ENCODE measurements around the gene PCDHGA4.
"Not testable (repeated sequence)": the region's sequence is repeated elsewhere in the genome, so short reads cannot be mapped to it uniquely, and the experiment has no call there.

Gene PCDHGA4

DNA sequence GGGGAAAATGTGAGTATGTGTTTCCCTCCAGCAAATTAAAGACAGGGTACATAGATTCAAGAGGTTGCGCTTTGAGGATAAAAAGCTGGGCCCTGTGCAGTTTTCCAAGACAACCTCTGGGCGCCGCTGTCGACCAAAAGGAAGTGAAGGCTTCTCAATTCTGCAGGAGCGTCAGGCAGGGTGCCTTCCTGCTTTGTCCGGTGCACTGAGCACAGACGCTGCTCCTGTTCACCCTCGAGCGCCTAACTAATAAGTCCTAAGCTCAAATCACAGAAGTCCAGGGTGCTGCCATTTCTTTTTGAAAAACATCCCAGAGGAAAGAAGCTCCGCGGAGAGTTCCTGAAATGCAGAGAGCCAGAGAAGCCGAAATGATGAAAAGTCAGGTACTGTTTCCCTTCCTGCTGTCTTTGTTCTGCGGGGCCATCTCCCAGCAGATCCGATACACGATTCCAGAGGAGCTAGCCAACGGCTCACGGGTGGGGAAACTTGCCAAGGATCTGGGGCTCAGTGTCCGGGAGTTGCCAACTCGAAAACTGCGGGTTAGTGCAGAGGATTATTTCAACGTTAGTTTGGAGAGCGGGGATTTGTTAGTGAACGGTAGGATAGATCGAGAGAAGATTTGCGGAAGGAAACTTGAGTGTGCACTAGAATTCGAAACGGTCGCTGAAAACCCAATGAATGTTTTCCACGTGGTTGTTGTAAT is 4.8 kb upstream of the PCDHGA4 start, which contains the start of gene PCDHGB1:
PCDHGB1 (plus strand) TSS at position 183 of the 703 bp plus-strand sequence; CDS start at position 345, 162 bp downstream.
- peak in 2 of 6 experiments; percentile 17 to 18 for DNase-seq

DNA sequence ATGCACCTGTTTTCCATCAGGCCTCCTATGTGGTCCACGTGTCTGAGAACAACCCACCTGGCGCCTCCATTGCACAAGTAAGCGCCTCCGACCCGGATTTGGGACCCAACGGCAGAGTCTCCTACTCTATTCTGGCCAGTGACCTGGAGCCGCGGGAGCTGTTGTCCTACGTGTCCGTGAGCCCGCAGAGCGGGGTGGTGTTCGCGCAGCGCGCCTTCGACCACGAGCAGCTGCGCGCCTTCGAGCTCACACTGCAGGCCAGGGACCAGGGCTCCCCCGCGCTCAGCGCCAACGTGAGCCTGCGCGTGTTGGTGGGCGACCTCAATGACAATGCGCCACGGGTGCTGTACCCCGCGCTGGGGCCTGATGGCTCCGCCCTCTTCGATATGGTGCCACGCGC is 3.2 kb upstream of the PCDHGA4 start:
- DNase-seq, result no peak

DNA sequence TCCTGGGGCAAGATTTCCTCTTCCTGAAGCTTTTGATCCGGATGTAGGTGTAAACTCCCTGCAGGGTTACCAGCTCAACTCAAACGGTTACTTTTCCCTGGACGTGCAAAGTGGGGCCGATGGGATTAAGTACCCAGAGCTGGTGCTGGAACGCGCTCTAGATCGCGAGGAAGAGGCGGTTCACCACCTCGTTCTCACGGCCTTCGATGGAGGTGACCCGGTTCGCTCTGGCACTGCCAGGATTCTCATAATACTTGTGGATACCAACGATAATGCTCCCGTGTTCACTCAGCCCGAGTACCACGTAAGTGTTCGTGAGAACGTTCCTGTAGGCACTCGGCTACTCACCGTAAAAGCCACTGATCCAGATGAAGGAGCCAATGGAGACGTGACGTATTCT is 820 bp downstream of the PCDHGA4 start:
- no peak for DNase-seq

DNA sequence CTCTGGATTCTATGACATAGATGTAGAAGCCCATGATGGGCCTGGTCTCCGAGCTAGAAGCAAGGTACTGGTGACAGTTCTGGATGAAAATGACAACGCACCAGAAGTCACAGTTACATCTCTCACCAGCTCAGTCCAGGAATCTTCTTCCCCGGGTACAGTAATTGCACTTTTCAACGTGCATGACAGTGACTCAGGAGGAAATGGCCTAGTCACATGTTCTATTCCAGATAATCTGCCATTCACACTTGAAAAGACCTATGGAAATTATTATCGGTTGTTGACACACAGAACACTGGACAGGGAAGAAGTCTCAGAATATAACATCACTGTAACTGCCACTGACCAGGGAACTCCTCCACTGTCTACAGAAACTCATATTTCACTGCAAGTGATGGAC is 1.3 kb downstream of the PCDHGA4 start:
- DNase-seq, result no peak

DNA sequence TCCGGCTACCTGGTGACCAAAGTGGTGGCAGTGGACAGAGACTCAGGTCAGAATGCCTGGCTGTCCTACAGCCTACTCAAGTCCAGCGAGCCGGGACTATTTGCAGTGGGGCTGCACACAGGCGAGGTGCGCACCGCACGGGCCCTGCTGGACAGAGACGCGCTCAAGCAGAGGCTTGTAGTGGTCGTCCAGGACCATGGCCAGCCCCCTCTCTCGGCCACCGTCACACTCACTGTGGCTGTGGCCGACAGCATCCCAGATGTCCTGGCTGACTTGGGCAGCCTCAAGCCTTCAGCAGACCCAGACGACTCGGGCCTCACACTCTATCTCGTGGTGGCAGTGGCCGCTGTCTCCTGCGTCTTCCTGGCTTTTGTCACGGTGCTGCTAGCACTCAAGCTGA is 2.1 kb downstream of the PCDHGA4 start:
- DNase-seq, result no peak

DNA sequence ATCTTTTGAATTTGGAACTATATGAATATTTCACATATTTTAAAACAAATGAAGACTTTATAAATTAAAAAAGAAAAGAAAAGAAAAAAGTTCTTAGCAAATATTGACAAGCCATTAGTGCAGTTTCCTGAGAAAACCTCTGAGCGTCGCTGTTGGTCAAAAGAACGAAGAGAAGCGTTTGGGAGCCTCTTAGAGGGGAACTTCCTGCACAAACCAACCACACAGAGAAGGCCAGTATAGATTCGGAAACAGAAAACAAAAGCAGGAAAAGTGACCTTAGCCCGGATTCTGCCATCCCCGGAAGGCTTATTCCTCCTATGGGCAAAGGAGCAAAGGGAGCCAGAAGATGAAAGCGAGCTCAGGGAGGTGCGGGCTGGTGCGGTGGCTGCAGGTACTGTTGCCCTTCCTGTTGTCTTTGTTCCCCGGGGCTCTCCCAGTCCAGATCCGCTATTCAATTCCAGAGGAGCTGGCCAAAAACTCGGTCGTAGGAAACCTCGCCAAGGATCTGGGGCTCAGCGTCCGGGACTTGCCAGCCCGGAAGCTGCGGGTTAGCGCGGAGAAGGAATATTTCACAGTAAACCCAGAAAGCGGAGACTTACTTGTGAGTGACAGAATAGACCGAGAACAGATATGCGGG is 5.1 kb downstream of the PCDHGA4 start, which contains the start of gene PCDHGB2:
PCDHGB2 (plus strand) TSS at position 205 of the 637 bp plus-strand sequence; CDS start at position 347, 142 bp downstream.
- DNase-seq, result no peak

DNA sequence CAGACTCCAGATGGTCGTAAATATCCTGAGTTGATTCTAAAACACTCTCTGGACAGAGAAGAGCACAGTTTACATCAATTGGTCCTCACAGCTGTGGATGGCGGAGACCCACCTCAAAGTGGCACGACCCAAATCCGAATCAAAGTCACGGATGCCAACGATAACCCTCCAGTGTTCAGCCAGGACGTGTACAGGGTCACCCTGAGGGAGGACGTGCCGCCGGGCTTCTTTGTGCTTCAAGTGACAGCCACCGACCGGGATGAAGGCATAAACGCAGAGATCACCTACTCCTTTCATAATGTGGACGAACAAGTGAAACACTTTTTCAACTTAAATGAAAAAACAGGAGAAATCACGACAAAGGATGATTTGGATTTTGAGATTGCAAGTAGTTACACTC is 5.9 kb downstream of the PCDHGA4 start:
- DNase-seq, result no peak

DNA sequence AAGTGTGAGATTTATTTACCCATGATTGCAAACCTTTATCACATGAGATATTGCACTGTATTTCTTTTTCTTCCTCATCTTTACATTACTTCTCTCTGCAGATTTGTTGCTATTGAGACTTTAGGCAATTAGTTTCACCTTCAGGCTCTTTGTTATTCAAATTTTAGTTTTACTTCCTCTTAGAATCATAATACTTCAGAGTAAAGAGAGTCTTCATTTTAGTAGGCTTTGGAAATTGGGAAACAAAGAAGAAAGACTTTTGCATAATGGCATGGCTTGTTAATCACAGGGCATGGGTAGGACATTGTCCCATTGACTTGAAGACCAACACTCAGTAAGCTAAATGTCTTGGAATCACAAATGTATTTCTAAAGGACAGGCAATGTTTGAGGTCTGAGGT is 7.9 kb downstream of the PCDHGA4 start:
- DNase-seq, result no peak

DNA sequence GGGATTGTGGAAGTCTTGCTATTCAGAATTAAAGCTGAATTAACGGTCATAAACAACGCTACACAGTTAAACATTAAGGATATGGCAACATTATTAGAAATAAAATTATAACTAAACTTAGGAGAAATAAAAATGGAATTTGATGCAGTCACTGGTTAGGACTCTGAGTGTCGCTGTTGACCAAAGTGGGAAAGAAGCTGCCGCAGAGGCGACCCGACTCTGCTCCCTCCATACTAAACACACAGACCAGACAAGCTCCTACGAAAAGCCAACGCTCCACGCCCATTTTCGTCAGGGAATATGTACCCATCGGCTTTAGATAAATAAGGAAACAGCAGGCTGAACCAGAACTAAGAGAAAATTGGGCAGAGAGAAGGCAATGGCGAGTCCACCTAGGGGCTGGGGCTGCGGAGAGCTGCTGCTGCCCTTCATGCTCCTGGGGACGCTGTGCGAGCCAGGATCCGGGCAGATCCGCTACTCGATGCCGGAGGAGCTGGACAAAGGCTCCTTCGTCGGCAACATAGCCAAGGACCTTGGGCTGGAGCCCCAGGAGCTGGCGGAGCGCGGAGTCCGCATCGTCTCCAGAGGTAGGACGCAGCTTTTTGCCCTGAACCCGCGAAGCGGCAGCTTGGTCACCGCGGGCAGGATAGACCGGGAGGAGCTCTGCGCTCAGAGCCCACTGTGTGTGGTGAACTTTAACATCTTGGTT is 9.3 kb downstream of the PCDHGA4 start, which contains the start of gene PCDHGA5:
PCDHGA5 (plus strand) TSS at position 211 of the 709 bp plus-strand sequence; CDS start at position 380, 169 bp downstream.
- no peak for DNase-seq

DNA sequence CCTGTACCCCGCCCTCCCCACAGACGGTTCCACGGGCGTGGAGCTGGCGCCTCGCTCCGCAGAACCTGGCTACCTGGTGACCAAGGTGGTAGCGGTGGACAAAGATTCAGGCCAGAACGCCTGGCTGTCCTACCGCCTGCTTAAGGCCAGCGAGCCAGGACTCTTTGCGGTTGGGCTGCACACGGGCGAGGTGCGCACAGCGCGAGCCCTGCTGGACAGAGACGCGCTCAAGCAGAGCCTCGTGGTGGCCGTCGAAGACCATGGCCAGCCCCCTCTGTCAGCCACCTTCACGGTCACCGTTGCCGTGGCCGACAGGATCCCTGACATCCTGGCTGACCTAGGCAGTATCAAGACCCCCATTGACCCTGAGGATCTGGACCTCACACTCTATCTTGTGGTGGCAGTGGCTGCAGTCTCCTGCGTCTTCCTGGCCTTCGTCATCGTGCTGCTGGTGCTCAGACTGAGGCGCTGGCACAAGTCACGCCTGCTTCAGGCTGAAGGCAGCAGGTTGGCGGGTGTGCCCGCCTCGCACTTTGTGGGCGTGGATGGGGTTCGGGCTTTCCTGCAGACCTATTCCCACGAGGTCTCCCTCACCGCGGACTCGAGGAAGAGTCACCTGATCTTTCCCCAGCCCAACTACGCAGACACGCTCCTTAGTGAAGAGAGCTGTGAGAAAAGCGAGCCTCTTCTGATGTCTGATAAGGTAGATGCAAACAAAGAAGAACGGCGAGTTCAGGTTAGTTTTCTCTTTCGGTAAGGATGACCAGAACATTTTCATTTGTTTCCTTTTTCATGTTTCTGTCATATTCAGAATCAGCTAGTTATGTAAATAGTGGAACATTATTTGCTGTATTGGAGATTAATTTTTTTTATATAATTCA is 11.4 kb downstream of the PCDHGA4 start:
- DNase-seq, result no peak

DNA sequence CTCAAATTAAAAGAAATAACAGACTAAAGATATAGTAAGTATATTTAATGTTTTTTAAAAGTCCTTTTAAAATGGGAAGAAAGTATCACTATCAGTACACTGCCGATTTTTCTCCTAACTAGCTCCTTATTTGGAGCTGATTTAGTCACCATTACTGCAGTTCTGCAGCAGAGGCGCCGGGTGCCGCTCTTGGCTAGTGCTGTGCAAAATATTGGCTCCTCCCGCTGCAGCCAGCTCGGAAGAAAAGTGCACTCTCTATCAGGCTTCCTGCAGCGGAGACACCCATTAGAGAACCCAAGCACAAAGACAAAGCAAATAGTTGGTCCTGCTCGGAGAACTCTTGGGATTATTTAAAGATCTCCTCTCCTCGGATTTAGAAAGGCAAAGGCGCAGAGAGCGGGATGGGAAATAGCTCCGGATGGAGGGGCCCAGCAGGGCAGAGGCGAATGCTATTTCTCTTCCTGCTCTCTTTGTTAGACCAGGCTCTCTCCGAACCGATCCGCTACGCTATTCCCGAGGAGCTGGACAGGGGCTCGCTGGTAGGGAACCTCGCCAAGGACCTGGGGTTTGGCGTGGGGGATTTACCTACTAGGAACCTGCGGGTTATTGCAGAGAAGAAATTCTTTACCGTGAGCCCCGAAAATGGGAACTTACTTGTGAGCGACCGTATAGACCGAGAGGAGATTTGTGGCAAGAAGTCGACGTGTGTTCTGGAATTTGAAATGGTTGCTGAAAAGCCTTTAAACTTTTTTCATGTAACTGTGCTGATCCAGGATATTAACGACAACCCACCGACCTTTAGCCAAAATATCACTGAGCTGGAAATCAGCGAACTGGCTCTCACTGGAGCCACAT is 15.4 kb downstream of the PCDHGA4 start, which contains the start of gene PCDHGB3:
PCDHGB3 (plus strand) TSS at position 249 of the 855 bp plus-strand sequence; CDS start at position 402, 153 bp downstream.
- peak in 3 of 6 experiments; percentile 15 to 31 (median 21) for DNase-seq

DNA sequence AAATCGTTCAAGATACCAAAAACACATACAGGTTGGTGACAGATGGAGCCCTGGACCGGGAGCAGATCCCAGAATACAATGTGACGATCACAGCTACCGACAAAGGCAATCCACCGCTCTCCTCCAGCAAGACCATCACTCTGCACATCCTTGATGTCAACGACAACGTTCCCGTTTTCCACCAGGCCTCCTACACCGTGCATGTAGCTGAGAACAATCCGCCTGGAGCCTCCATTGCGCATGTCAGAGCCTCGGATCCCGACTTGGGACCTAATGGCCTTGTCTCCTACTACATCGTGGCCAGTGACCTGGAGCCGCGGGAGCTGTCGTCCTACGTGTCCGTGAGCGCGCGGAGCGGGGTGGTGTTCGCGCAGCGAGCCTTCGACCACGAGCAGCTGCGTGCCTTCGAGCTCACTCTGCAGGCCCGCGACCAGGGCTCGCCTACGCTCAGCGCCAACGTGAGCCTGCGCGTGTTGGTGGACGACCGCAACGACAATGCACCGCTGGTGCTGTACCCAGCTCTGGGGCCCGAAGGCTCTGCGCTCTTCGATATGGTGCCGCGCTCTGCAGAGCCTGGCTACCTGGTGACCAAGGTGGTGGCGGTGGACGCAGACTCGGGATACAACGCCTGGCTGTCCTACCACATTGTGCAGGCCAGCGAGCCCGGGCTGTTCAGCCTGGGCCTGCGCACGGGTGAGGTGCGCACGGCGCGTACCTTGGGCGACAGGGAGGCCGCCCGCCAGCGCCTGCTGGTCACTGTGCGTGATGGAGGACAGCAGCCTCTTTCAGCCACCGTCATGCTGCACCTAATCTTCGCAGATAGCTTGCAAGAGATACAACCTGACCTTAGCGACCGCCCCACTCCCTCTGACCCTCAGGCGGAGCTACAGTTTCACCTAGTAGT is 17.0 kb downstream of the PCDHGA4 start:
- DNase-seq, result no peak

DNA sequence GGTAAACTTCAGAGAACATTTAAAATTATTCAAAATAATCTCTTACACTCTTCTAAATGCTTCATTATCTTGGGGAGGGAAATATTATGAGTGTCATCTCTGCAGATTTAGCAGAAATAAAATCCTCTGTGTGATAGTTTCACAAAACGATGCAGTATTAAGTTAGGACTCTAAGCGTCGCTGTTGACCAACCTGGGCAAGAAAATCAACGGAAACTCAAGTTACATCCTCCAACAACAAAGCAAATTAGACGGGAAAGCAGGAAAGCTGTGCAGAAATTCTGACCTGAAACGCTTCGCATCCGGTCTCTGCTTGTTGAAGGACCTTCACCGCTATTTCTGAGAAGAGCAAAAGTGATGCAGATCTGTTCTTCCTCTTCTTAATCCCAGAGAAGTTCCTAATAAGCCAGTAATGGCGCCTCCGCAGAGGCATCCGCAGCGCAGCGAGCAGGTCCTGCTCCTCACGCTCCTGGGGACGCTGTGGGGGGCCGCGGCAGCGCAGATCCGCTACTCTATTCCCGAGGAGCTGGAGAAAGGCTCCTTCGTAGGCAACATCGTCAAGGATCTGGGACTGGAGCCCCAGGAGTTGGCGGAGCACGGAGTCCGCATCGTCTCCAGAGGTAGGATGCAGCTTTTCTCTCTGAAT is 19.0 kb downstream of the PCDHGA4 start, which contains the start of gene PCDHGA6:
PCDHGA6 (plus strand) TSS at position 219 of the 645 bp plus-strand sequence; CDS start at position 412, 193 bp downstream.
- no peak for DNase-seq

DNA sequence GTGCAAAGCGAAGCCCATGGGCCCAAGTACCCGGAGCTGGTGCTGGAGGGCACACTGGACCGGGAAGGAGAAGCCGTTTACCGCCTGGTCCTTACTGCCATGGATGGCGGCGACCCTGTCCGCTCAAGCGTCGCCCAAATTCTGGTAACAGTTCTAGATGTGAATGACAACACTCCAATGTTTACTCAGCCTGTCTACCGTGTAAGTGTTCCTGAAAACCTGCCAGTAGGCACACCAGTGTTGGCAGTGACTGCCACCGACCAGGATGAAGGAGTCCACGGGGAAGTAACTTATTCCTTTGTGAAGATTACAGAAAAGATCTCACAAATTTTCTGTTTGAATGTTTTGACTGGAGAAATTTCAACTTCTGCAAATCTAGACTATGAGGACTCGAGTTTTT is 19.8 kb downstream of the PCDHGA4 start:
- no peak for DNase-seq

DNA sequence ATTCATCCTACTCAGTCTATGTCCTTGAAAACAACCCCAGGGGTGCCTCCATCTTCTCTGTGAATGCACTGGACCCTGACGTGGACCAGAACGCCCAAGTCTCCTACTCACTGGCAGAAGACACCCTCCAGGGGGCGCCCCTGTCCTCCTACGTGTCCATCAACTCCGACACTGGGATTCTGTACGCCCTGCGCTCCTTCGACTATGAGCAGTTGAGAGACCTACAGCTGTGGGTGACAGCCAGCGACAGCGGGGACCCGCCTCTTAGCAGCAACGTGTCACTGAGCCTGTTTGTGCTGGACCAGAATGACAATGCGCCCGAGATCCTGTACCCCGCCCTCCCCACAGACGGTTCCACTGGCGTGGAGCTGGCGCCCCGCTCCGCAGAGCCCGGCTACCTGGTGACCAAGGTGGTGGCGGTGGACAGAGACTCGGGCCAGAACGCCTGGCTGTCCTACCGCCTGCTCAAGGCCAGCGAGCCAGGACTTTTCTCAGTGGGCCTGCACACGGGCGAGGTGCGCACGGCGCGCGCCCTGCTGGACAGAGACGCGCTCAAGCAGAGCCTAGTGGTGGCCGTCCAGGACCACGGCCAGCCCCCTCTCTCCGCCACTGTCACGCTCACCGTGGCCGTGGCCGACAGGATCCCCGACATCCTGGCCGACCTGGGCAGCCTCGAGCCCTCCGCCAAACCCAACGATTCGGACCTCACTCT is 20.8 kb downstream of the PCDHGA4 start:
- DNase-seq, result not testable (repeated sequence)

DNA sequence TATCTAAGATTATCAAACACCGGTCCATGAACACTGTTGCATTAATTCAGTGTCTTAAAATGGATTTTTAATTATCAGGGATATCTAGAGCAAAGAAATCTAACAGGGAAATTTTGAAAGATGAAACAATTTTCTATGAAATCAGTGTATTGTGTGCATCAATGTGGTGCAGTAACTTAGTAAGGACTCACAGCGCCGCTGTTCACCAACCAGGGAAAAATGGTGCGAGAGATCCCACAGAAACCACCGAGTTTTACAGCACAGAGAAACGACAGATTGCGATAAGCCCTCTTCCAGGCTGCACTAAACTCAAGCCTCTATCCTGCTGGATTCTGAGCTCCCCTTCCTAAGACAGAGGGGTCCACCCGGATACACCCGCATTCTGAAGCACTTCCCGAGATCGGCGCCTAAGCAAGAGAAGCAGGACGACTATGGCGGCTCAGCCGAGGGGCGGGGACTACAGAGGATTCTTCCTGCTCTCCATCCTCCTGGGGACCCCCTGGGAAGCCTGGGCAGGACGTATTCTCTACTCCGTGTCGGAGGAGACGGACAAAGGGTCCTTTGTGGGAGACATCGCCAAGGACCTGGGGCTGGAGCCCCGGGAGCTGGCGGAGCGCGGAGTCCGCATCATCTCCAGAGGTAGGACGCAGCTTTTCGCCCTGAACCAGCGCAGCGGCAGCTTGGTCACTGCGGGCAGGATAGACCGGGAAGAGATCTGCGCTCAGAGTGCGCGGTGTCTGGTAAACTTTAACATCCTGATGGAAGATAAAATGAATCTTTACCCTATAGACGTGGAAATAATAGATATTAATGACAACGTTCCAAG is 27.9 kb downstream of the PCDHGA4 start, which contains the start of gene PCDHGA7:
PCDHGA7 (plus strand) TSS at position 274 of the 826 bp plus-strand sequence; CDS start at position 432, 158 bp downstream.
- no peak for DNase-seq

DNA sequence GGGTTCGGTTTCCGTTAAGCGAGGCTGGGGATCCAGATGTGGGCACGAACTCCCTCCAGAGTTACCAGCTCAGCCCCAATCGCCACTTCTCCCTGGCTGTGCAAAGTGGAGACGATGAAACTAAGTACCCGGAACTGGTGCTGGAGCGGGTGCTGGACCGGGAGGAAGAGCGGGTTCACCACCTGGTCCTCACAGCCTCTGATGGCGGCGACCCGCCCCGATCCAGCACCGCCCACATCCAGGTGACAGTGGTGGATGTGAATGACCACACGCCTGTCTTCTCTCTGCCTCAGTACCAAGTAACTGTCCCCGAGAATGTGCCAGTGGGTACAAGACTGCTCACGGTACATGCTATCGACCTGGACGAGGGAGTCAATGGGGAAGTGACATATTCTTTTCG is 28.5 kb downstream of the PCDHGA4 start:
- DNase-seq, result no peak
